IPS-NIHi7 (cell line): Measurements from ENCODE around the gene IMPA2.

ENCODE experiments used
- DNase-seq: peaks from one replicate; pipeline ENCODE4 v3.0.0; 2012; ENCODE audit warnings: mixed read lengths; ENCODE audit errors: extremely low spot score

The IMPA2 gene

GRCh38 chr18:11989966-11990380 is 8.7 kb downstream of the IMPA2 start:
- DNase-seq = peak; percentile 51

DNA sequence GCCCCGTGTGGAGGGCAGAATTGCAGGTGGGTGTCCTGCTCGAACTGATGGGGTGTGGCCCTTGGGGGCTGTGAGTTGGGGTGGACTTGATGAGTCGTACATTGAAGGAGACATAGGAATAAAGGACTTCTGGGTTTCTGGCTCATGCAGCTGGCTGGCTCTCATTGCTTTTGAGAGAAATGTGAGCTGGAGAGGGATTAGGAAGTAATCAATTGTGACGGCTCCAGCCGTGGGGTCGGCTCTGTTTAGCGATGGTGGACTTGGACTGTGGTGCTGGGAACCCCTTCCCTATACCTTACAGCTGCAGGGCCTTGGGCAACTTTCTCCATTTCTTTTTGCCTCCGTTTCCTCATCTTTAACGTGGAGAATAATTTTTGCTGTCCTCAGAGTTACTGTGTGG is 9.2 kb downstream of the IMPA2 start:
- no peak for DNase-seq

GRCh38 chr18:11991021-11991795 is 9.9 kb downstream of the IMPA2 start:
- no peak for DNase-seq

DNA sequence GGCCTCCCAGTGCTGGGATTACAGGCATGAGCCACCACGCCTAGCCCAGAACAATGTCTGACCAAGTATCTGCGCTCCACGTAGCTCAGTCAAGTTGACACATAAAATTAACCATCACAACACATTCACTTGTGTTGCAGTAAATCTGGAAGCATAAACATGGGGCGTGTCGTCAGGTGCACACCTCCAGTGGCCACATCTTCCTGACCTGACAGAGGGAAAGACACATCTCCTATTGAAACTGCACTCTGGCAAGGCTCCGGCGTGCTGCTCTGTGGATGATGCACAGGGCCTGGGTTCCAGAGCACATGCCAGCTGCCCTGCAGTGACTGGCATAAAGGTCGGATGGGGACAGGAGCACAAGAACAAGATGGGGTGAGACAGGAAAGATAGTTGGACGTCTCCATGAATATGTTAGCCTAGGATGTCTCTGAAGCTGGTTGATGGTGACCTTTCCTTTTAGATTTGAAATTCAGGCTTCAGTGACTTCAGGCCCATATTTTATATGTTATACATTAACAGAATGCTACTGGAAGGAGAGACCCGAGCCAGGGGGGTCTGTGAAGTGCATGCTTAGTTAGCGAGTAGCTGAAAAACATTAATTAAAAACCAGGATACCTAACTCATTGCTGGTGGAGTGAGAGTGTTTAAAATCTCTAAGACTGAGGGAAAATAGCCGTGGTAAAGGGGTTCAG is 10.9 kb downstream of the IMPA2 start:
- no peak for DNase-seq

GRCh38 chr18:11993264-11993916 is 12.1 kb downstream of the IMPA2 start:
- no peak for DNase-seq

- no peak for DNase-seq
Observed at GRCh38 chr18:11994336-11994702, 13.0 kb downstream of the IMPA2 start.

DNA sequence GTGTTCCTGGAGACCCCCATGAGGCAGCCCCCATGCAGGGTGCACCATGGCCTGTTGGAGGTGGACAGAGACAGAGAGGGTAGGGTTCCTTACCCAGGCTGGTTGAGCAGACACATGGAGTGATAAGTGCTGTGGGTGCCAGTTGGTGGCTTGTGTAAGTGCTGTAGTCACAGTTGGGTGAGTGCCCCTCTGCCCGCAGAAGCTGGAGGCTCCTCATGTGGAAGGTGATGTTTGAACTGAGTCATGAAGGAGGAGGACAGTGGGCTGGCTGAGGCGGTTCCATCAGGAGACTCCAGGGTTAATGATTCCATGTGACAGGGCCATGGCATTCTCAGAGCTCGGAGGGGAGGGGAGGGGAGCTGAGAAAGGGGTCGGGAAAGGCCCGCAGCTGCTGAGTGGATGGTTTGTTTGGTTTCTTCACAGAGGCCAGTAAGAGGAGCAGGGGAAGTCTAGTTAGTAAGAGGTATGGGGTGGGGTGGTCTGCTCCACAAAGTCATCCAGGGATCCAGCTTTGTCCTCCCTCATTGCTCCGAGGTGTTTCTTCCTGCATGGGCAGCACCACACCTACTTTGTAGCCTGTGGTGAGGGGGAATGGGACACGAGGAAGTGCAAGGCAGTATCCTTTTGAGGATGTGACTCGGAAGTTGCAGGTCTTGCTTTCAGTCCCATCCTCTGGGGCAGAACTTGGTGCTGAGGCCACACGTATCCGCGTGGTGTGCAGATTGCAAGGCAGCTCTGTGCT is 13.6 kb downstream of the IMPA2 start:
- DNase-seq = peak; percentile 64

DNA sequence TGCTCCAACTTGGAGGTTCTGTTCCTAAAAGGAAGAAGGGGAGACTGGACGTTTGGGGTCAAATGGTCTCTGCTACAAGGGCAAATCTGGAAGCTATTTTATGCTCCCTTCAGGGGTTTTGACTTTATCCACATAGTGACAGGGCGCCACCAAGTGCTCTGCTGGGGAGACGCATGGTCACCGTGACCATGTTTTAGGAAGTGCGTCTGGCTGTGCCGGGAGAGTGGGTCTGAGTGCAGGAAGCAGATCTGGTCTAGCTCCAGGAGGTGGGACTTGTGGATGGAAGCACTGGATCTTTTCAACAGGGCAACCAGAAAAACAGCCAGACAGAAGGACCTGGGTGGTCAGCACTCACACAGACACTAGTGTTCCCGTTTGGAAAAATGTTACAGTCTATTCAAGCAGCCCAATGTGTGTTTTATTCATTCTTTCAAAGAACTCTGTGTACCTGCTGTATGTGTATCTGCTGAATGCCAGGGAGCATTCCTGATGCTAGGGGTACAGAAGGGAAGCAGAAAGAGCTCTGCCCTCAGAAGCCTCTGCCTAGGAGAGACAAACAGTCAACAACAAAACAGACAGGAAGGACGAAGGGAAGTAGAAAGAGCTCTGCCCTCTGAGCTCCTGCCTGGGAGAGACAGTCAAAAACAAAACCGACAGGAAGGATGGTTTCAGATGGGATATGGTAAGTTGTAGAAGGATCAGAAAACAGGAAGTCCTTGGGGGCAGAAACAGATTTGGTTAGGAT is 14.3 kb downstream of the IMPA2 start:
- peak; percentile 85 for DNase-seq

DNA sequence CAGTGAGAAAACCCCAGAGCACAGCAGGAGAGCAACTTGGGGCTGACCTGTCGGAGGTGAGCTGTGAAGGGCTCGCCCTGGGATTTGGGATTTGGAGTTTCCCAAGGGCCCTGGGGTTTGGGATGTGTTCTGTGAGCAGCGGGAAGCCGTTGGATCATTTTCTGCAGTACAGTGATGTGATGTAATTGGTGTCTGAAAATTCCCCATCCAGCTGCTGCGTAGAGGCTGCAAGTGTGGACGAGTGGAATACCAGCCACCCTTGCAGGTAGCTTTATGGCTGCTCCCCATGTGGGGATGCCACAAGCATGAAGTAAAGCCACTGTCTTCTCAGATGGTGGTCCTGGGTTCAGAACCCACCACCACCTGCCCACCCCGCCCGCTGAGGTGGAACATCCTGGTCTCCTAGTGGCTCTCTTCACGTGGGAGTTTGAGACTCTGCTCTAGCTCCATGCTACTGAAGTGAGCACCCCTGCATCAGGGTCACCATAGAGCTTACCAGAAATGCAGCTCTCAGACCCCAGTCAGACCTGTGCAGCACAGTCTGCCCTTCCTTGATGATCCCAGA is 15.0 kb downstream of the IMPA2 start:
- no peak for DNase-seq

GRCh38 chr18:11996907-11997306 is 15.6 kb downstream of the IMPA2 start:
- no peak for DNase-seq

- DNase-seq = no peak
Observed at GRCh38 chr18:11997466-11997865, 16.2 kb downstream of the IMPA2 start.

DNA sequence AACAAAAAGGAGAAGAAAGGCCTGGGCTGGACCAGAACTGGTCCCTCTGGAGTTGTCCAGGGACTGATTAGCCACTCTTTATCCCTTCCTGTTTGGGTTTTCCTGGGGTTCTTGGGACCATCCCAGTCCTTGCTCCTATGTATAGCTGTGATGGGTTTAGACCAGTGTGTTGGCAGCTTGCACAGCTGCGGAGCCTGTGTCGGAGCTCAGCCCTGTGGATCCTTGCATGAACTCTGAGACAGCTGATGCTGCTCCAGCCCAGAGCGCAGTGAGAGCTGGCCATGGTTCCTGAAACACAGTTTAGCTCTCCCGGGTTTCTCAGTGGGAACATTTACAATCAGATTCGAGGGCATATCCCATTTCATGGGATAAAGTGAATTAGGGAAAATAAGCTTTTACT is 16.9 kb downstream of the IMPA2 start:
- DNase-seq = no peak

- DNase-seq = no peak
Observed at GRCh38 chr18:11999429-11999828, 18.1 kb downstream of the IMPA2 start.

GRCh38 chr18:12000072-12000659 is 18.9 kb downstream of the IMPA2 start:
- DNase-seq = no peak

GRCh38 chr18:12001421-12001820 is 20.1 kb downstream of the IMPA2 start:
- DNase-seq = no peak

DNA sequence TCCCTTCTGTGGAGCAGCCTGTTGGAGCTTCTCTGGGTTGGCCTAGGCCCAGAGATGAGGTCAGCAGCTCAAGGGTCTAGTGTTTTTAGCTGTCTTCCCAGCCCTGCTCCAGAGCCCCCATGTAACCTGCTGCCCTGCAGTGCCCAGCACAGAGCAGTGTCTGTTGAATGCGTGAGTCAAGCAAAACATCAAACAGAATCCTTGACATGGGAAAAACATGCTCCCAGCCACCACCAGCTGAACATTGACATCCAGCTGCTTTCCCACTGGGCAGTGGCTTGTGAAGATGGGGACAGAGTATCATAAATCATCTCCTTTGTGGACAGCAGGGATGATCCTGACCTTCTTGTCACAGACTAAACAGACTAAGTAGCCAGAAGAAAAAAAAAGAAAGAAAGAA is 22.6 kb downstream of the IMPA2 start:
- DNase-seq = no peak

DNA sequence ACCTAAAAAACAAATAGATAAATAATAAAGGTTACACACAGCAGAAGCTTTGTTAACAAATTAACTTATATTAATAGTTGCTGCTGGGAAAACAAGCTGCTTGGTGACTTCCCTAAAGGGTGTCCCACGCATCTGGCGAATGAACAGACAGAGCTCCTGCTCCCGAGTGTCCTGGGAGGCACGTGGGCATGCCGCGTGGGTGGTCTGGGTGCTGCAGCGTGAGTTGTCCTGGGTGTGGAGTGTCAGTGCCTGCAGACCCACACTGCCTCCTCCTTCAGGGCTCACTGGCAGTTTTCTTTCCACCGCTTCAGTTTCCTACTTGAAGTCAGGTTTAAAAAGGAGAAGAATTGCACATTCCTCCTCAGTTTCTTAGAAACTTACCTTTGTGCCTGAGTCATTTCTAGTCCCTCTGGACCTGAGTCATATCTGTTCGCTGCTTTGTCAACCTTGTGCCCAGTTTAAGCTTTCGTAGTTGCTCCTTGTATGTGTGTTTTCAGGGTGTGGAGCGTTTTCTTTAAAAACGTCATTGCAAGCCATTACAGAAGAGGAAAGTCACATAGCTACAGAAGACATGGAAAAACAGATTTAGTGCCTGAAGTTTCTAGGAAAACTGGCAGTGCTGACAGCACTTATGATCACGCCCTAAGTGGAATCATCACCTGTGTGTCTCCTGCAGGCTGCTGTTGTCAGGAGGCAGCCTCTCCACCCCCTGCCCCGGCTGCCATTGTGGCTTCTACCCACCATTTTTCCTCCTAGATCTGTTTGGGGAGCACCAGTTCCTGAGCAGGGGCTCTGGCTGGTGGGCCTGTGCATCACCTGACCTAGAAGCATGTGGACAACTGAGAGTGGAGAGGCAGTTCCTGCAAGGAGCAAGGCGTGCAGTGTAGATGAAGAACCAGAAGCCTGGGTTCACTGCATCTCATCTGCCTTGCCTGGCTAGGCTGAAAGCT is 24.5 kb downstream of the IMPA2 start:
- no peak for DNase-seq

GRCh38 chr18:12006488-12006840 is 25.2 kb downstream of the IMPA2 start:
- DNase-seq = no peak

- DNase-seq = no peak
Observed at GRCh38 chr18:12007063-12007462, 25.8 kb downstream of the IMPA2 start.
